Measurements from ENCODE around the gene WDR87.

WDR87 gene

GRCh38 chr19:37950471-37951175 is 44.2 kb upstream of the WDR87 start:
- H3K4me1 ChIP-seq (ENCODE audit: insufficient read depth, low read length) = no peaks in the 10 kb centered on the region
- no peaks in the 10 kb centered on the region for H3K36me3 ChIP-seq (ENCODE audit: insufficient read depth, low read length)
- TF ChIP-seq EZH2 (IDR thresholded peaks at IDR 0.05; ENCODE audit: borderline replicate concordance, low read depth, low read length, severe bottlenecking) = no peak
- TF ChIP-seq CTCF (IDR thresholded peaks at IDR 0.05; ENCODE audit: borderline replicate concordance, extremely low read depth, low read length, poor library complexity, severe bottlenecking) = no peak
- DNase-seq = no peak
- H3K4me3 ChIP-seq (ENCODE audit: low read depth in 1 of 2, low read length in 2 of 2) = no peak overlapping the region
- H3K9me3 ChIP-seq (ENCODE audit: insufficient read depth, low read length, severe bottlenecking) = no peaks in the 10 kb centered on the region
- no peak for ATAC-seq (ENCODE audit: insufficient read depth, low read depth)
- H4K20me1 ChIP-seq (ENCODE audit: insufficient read depth, low read length) = peaks cover 7% of the 10 kb centered on the region; the same call in 1 of the 2 replicates
- no peaks in the 10 kb centered on the region for H3K27me3 ChIP-seq (ENCODE audit: insufficient read depth, low read length, poor library complexity)
- no peak overlapping the region for H3K27ac ChIP-seq (ENCODE audit: low read length)
- no peak overlapping the region for H2AFZ ChIP-seq (ENCODE audit: low read depth, low read length)
- H3K79me2 ChIP-seq (ENCODE audit: insufficient read depth, low read length) = peaks cover 5% of the 10 kb centered on the region; the same call in 1 of the 2 replicates
- H3K4me2 ChIP-seq (ENCODE audit: insufficient read depth, low read length) = no peak overlapping the region
- no peak overlapping the region for H3K9ac ChIP-seq (ENCODE audit: low read depth, low read length)

- ATAC-seq (ENCODE audit: insufficient read depth, low read depth) = no peak
- no peak overlapping the region for H3K27ac ChIP-seq (ENCODE audit: low read length)
- TF ChIP-seq EZH2 (IDR thresholded peaks at IDR 0.05; ENCODE audit: borderline replicate concordance, low read depth, low read length, severe bottlenecking) (no peak), CTCF (IDR thresholded peaks at IDR 0.05; ENCODE audit: borderline replicate concordance, extremely low read depth, low read length, poor library complexity, severe bottlenecking) (no peak)
- H3K4me2 ChIP-seq (ENCODE audit: insufficient read depth, low read length) = no peak overlapping the region
- no peaks in the 10 kb centered on the region for H3K4me1 ChIP-seq (ENCODE audit: insufficient read depth, low read length)
- H4K20me1 ChIP-seq (ENCODE audit: insufficient read depth, low read length) = peaks cover 14% of the 10 kb centered on the region; the same call in 1 of the 2 replicates
- H2AFZ ChIP-seq (ENCODE audit: low read depth, low read length) = no peak overlapping the region
- H3K79me2 ChIP-seq (ENCODE audit: insufficient read depth, low read length) = peaks cover 5% of the 10 kb centered on the region; the same call in 1 of the 2 replicates
- no peaks in the 10 kb centered on the region for H3K36me3 ChIP-seq (ENCODE audit: insufficient read depth, low read length)
- H3K9me3 ChIP-seq (ENCODE audit: insufficient read depth, low read length, severe bottlenecking) = no peaks in the 10 kb centered on the region
- H3K9ac ChIP-seq (ENCODE audit: low read depth, low read length) = no peak overlapping the region
- DNase-seq = no peak
- H3K4me3 ChIP-seq (ENCODE audit: low read depth in 1 of 2, low read length in 2 of 2) = no peak overlapping the region
- H3K27me3 ChIP-seq (ENCODE audit: insufficient read depth, low read length, poor library complexity) = no peaks in the 10 kb centered on the region
Measured at GRCh38 chr19:37948362-37948761, 42.0 kb upstream of the WDR87 start.

GRCh38 chr19:37947778-37948177 is 41.4 kb upstream of the WDR87 start:
- ATAC-seq (ENCODE audit: insufficient read depth, low read depth) (no peak), DNase-seq (no peak)
- Histone ChIP-seq H3K4me3 (ENCODE audit: low read depth in 1 of 2, low read length in 2 of 2) (no peak overlapping the region), H3K9me3 (ENCODE audit: insufficient read depth, low read length, severe bottlenecking) (no peaks in the 10 kb centered on the region), H3K36me3 (ENCODE audit: insufficient read depth, low read length) (no peaks in the 10 kb centered on the region), H3K79me2 (ENCODE audit: insufficient read depth, low read length) (peaks cover 5% of the 10 kb centered on the region; the same call in 1 of the 2 replicates), H2AFZ (ENCODE audit: low read depth, low read length) (no peak overlapping the region), H3K27ac (ENCODE audit: low read length) (no peak overlapping the region), H3K4me2 (ENCODE audit: insufficient read depth, low read length) (no peak overlapping the region), H3K4me1 (ENCODE audit: insufficient read depth, low read length) (no peaks in the 10 kb centered on the region), H3K27me3 (ENCODE audit: insufficient read depth, low read length, poor library complexity) (no peaks in the 10 kb centered on the region), H4K20me1 (ENCODE audit: insufficient read depth, low read length) (peaks cover 16% of the 10 kb centered on the region; the same call in 1 of the 2 replicates), H3K9ac (ENCODE audit: low read depth, low read length) (no peak overlapping the region)
- no peak for TF ChIP-seq CTCF (IDR thresholded peaks at IDR 0.05; ENCODE audit: borderline replicate concordance, extremely low read depth, low read length, poor library complexity, severe bottlenecking)
- no peak for TF ChIP-seq EZH2 (IDR thresholded peaks at IDR 0.05; ENCODE audit: borderline replicate concordance, low read depth, low read length, severe bottlenecking)
